Upper lobe of left lung (tissue), 4 donors: ENCODE results near the gene ARL5C.

Experiments
- POLR2AphosphoS5 ChIP-seq, 2 donors: sonication (generic); formaldehyde crosslinking; IDR thresholded peaks; one replicate each; pipeline ENCODE4 v1.5.1; 2017; ENCODE audit warnings: antibody characterized with exemption in 2 of 2
- TF ChIP-seq, protein P1 (sequence below), 6 experiments: fragments of 450-650 bp in 4 of 6; fragments of 200-600 bp in 2 of 6; sonication (generic) in 2 of 6; IDR thresholded peaks; one replicate each; pipeline ENCODE4 v1.5.1; 2016 to 2019; ENCODE audit warnings: antibody characterized with exemption in 6 of 6

DNA sequence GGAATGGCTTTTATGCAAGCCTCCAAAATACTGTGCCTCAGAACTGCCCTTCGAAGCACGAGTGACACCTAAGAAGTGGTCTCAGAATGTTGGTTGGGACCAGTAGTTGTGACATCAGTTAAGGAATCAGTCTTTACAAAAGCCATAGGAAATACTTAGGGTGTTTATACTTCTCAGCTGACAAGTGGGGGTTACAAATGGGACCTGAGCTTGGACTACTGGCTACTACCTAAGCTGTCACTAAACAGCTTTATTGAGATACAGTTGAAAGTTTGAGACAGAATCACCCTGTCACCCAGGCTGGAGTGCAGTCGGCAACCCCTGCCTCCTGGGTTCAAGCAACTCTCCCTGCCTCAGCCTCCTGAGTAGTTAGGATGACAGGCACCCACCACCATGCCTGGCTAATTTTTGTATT, 39.2 kb upstream of the ARL5C start:
- TF ChIP-seq, protein P1, sequence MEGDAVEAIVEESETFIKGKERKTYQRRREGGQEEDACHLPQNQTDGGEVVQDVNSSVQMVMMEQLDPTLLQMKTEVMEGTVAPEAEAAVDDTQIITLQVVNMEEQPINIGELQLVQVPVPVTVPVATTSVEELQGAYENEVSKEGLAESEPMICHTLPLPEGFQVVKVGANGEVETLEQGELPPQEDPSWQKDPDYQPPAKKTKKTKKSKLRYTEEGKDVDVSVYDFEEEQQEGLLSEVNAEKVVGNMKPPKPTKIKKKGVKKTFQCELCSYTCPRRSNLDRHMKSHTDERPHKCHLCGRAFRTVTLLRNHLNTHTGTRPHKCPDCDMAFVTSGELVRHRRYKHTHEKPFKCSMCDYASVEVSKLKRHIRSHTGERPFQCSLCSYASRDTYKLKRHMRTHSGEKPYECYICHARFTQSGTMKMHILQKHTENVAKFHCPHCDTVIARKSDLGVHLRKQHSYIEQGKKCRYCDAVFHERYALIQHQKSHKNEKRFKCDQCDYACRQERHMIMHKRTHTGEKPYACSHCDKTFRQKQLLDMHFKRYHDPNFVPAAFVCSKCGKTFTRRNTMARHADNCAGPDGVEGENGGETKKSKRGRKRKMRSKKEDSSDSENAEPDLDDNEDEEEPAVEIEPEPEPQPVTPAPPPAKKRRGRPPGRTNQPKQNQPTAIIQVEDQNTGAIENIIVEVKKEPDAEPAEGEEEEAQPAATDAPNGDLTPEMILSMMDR (IDR thresholded peaks at IDR 0.05): no peak
- no peak for TF ChIP-seq POLR2AphosphoS5 (IDR thresholded peaks at IDR 0.05)
